Measurements from ENCODE around the gene CCDC12.

DNA sequence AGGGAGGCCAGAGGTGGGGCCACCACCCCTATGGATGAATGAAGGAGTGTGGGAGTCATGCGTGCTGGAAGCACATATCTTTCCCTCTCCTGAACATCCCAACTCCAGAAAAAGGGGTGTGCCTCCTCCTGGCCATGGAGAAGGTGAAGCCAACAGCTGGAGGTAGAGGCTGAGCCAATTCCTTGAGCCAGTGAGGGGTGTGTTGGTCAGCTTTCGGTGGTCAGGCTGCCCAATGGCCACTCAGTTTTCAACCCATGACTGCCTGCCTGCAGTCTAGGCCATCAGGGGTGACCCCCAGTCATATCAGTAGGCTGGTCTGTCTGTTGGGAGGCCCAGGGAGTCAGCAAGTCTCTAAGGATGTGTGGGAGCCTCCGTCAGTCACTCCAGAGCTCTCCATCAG lies 85.4 kb downstream of the CCDC12 start:
- TF ChIP-seq POLR2AphosphoS5 (IDR thresholded peaks at IDR 0.05; ENCODE audit: control insufficient read depth, insufficient read depth, low read depth, low read length) (no peak), SRSF3 (IDR thresholded peaks at IDR 0.05; ENCODE audit: insufficient read depth, low read length) (no peak), SRSF9 (IDR thresholded peaks at IDR 0.05; ENCODE audit: borderline replicate concordance, low read depth, low read length) (no peak), ATF7 (IDR thresholded peaks at IDR 0.05) (no peak)
